Smooth muscle cell (in vitro differentiated cells): ENCODE measurements around the gene WBP1. TPM values are rescaled to one million over a fixed set of nuclear protein-coding genes. Genes with fewer than 3 reads are reported as not detected.

Source experiments
- DNase-seq: peaks from one replicate; lab custom pipeline; 2025; ENCODE audit not compliant: unreplicated experiment; lab: John Stamatoyannopoulos, UW
- H2AFZ ChIP-seq: fragments of 200-600 bp; sonication (generic); 2 replicates; pipeline ENCODE4 v1.6.0; 2016; ENCODE audit warnings: antibody characterized with exemption, low read depth, mild to moderate bottlenecking
- H3F3A ChIP-seq: fragments of 200-600 bp; sonication (generic); 2 replicates; pipeline ENCODE4 v1.6.0; 2017; ENCODE audit warnings: antibody characterized with exemption, low read depth
- H3K27ac ChIP-seq: fragments of 200-600 bp; sonication (generic); 2 replicates; pipeline ENCODE4 v1.5.1; 2016; ENCODE audit warnings: low read depth, mild to moderate bottlenecking
- H3K27me3 ChIP-seq: fragments of 200-600 bp; sonication (generic); 2 replicates; pipeline ENCODE4 v1.6.1; 2016; ENCODE audit warnings: low read depth, mild to moderate bottlenecking
- H3K36me3 ChIP-seq: fragments of 200-600 bp; sonication (generic); 2 replicates; pipeline ENCODE4 v1.5.1; 2016; ENCODE audit warnings: low read depth
- H3K4me1 ChIP-seq: fragments of 200-600 bp; sonication (generic); 2 replicates; pipeline ENCODE4 v1.5.1; 2016; ENCODE audit warnings: low read depth
- H3K4me2 ChIP-seq: fragments of 200-600 bp; sonication (generic); 2 replicates; pipeline ENCODE4 v1.6.0; 2016; ENCODE audit warnings: mild to moderate bottlenecking
- H3K4me3 ChIP-seq: fragments of 200-600 bp; sonication (generic); 2 replicates; pipeline ENCODE4 v1.5.1; 2016; ENCODE audit warnings: mild to moderate bottlenecking
- H3K79me2 ChIP-seq: fragments of 200-600 bp; sonication (generic); 2 replicates; pipeline ENCODE4 v1.6.0; 2016; ENCODE audit warnings: low read depth, mild to moderate bottlenecking
- H3K9ac ChIP-seq: fragments of 200-600 bp; sonication (generic); 2 replicates; pipeline ENCODE4 v1.6.0; 2016; ENCODE audit warnings: low read depth
- H3K9me3 ChIP-seq: fragments of 200-600 bp; sonication (generic); replicated peaks from 2 replicates; pipeline ENCODE4 v1.5.1; 2016; ENCODE audit warnings: low read depth
- H4K20me1 ChIP-seq: fragments of 200-600 bp; sonication (generic); 2 replicates; pipeline ENCODE4 v1.6.0; 2016; ENCODE audit warnings: low read depth
- CTCF ChIP-seq: fragments of 200-600 bp; sonication (generic); IDR thresholded peaks from 2 replicates; pipeline ENCODE4 v1.5.1; 2017; ENCODE audit warnings: borderline replicate concordance, mild to moderate bottlenecking, antibody characterized with exemption; ENCODE audit not compliant: insufficient read depth, poor library complexity, severe bottlenecking
- WGBS: methylation state at CpG from one replicate; pipeline ENCODE4 v1.1.7; 2016; ENCODE audit warnings: low lambda C conversion rate; 5-methylcytosine and 5-hydroxymethylcytosine counted together
- polyA plus RNA-seq: library from polyadenylated mRNA; unstranded; fragments of >200 nt; fragmentation: Nextera tagmentation; extraction: Ambion mirVana; gene quantifications from 2 replicates; pipeline ENCODE4 v1.2.1, GENCODE V29; 2016
- total RNA-seq: library from RNA; depleted of rRNA; stranded (reverse); fragments of >200 nt; gene quantifications from 2 replicates; pipeline ENCODE4 v1.2.3, GENCODE V29; 2014

WBP1 gene
- total and polyA plus RNA-seq, 2 experiments from 2014 or later = 90.8 to 117 TPM

- no peak for TF ChIP-seq CTCF
- Histone ChIP-seq H3K9me3 (no peaks in the 10 kb centered on the region), H4K20me1 (no peaks in the 10 kb centered on the region), H3K4me3 (no peak overlapping the region), H3K36me3 (no peaks in the 10 kb centered on the region), H3K79me2 (peaks cover 8% of the 10 kb centered on the region), H2AFZ (no peak overlapping the region), H3K4me1 (peaks cover 12% of the 10 kb centered on the region), H3K27ac (no peak overlapping the region), H3K4me2 (no peak overlapping the region), H3K27me3 (no peaks in the 10 kb centered on the region), H3K9ac (no peak overlapping the region), H3F3A (peaks cover 5% of the 10 kb centered on the region)
- DNase-seq = no peak
- 96% methylated on average over 6 of the region's 6 CpGs for WGBS
Measured at GRCh38 chr2:74474481-74474880, 16.2 kb downstream of the WBP1 start.

- Histone ChIP-seq H3K36me3 (no peaks in the 10 kb centered on the region), H2AFZ (no peak overlapping the region), H3K9me3 (no peaks in the 10 kb centered on the region), H4K20me1 (no peaks in the 10 kb centered on the region), H3K4me3 (no peak overlapping the region), H3K27ac (no peak overlapping the region), H3K9ac (no peak overlapping the region), H3K4me1 (peaks cover 12% of the 10 kb centered on the region), H3F3A (peaks cover 5% of the 10 kb centered on the region), H3K4me2 (no peak overlapping the region), H3K79me2 (peaks cover 10% of the 10 kb centered on the region), H3K27me3 (no peaks in the 10 kb centered on the region)
- no peak for DNase-seq
- TF ChIP-seq CTCF = peak; percentile 31
- WGBS = 95% methylated on average over 5 of the region's 5 CpGs
Measured at GRCh38 chr2:74474899-74475298, 16.7 kb downstream of the WBP1 start.

GRCh38 chr2:74481431-74481830 lies 23.2 kb downstream of the WBP1 start:
- no peaks in the 10 kb centered on the region for H4K20me1 ChIP-seq
- H3F3A ChIP-seq = no peaks in the 10 kb centered on the region
- WGBS = 53% methylated on average over 3 of the region's 3 CpGs
- no peak overlapping the region for H3K27ac ChIP-seq
- no peaks in the 10 kb centered on the region for H3K9me3 ChIP-seq
- peak overlapping the region; percentile 42 for H3K9ac ChIP-seq
- H2AFZ ChIP-seq = no peak overlapping the region
- no peaks in the 10 kb centered on the region for H3K27me3 ChIP-seq
- peaks cover 18% of the 10 kb centered on the region for H3K4me1 ChIP-seq
- H3K79me2 ChIP-seq = peaks cover 47% of the 10 kb centered on the region
- no peak for TF ChIP-seq CTCF
- H3K36me3 ChIP-seq = no peaks in the 10 kb centered on the region
- H3K4me2 ChIP-seq = peak overlapping the region; percentile 96
- H3K4me3 ChIP-seq = peak overlapping the region; percentile 79
- DNase-seq = no peak
